ENCODE data around the gene IMMT. TPM values are rescaled to one million over a fixed set of nuclear protein-coding genes. Genes with fewer than 3 reads are reported as not detected.

IMMT gene
- total and polyA plus RNA-seq, 2 of the 8 experiments (the other 6 are each of a cell fraction or from before 2014, with no cell fraction given): 37.7 to 103 TPM

GRCh38 chr2:86202702-86203101 is 7.4 kb upstream of the IMMT start:
- Histone ChIP-seq H4K91ac (replicated peaks; ENCODE audit: insufficient read length, low read length) (no peak overlapping the region), H2AFZ (ENCODE audit: low read length) (no peak overlapping the region), H3K9ac (replicated peaks in 1 of 4; ENCODE audit: extremely low read depth in 1 of 4, low read depth in 3 of 4, low read length in 3 of 4) (no peak overlapping the region), H3K4ac (replicated peaks; ENCODE audit: insufficient read length, low read depth, low read length) (no peak overlapping the region), H3K56ac (replicated peaks; ENCODE audit: insufficient read length, low read depth, low read length) (no peak overlapping the region), H3K14ac (ENCODE audit: insufficient read length) (no peak overlapping the region), H4K8ac (ENCODE audit: extremely low read depth, insufficient read depth, low read length) (no peak overlapping the region), H3K23ac (ENCODE audit: insufficient read length) (no peak overlapping the region), H3K4me2 (ENCODE audit: insufficient read depth in 1 of 2, low read depth in 2 of 2, low read length in 2 of 2) (peak overlapping the region in 1 of 2 experiments; percentile 6; a peak in 3 of 4 replicates), H4K20me1 (replicated peaks in 1 of 2; ENCODE audit: control insufficient read depth in 1 of 2, insufficient read depth in 2 of 2, low read length in 2 of 2) (peaks cover 0 to 1% of the 10 kb centered on the region in 2 experiments), H2BK5ac (ENCODE audit: low read depth, low read length) (no peak overlapping the region), H3K4me3 (ENCODE audit: extremely low read depth in 1 of 4, insufficient read depth in 2 of 4, low read depth in 3 of 4, low read length in 4 of 4) (peak overlapping the region in 1 of 4 experiments; percentile 10; a peak in 1 of 8 replicates), H3K27me3 (replicated peaks in 1 of 4; ENCODE audit: control insufficient read depth in 3 of 4, extremely low read depth in 1 of 4, insufficient read depth in 3 of 4, low read length in 3 of 4) (no peaks in the 10 kb centered on the region), H3K27ac (ENCODE audit: low read depth, low read length) (no peak overlapping the region), H3K9me3 (ENCODE audit: insufficient read depth in 2 of 2, low read depth in 1 of 2, low read length in 1 of 2) (no peaks in the 10 kb centered on the region), H3K36me3 (ENCODE audit: control insufficient read depth in 2 of 4, insufficient read depth in 4 of 4, low read length in 3 of 4) (peaks cover 4 to 14% (median 7%) of the 10 kb centered on the region in 4 experiments; a peak in 7 of 8 replicates), H2AK5ac (ENCODE audit: low read depth, low read length) (no peak overlapping the region), H2BK120ac (replicated peaks; ENCODE audit: low read depth, low read length) (no peak overlapping the region), H3K4me1 (replicated peaks in 1 of 4; ENCODE audit: control insufficient read depth in 3 of 4, insufficient read depth in 4 of 4, low read length in 3 of 4) (peaks cover 0 to 6% (median 2%) of the 10 kb centered on the region in 4 experiments; a peak in 3 of 7 replicates), H3K23me2 (ENCODE audit: low read depth, low read length) (no peaks in the 10 kb centered on the region), H2BK15ac (ENCODE audit: low read length) (no peak overlapping the region), H2BK12ac (ENCODE audit: low read depth, low read length) (no peak overlapping the region), H2BK20ac (ENCODE audit: low read length) (no peak overlapping the region), H3K18ac (ENCODE audit: extremely low read depth, low read length) (no peak overlapping the region), H3K79me1 (ENCODE audit: low read depth, low read length) (peaks cover 5% of the 10 kb centered on the region), H4K5ac (ENCODE audit: insufficient read length, low read depth, low read length) (no peak overlapping the region), H3K79me2 (ENCODE audit: control insufficient read depth in 1 of 2, insufficient read depth in 2 of 2, low read length in 2 of 2) (peaks cover 0 to 45% of the 10 kb centered on the region in 2 experiments)
- TF ChIP-seq TAF7 (optimal IDR thresholded peaks at IDR 0.05; ENCODE audit: borderline replicate concordance, low read depth, low read length) (no peak), GABPA (IDR thresholded peaks at IDR 0.05; ENCODE audit: borderline replicate concordance, insufficient read depth, low read length) (no peak), SP2 (IDR thresholded peaks at IDR 0.05; ENCODE audit: low read length) (no peak), TCF12 (IDR thresholded peaks at IDR 0.05; ENCODE audit: low read depth, low read length) (no peak), CTBP2 (IDR thresholded peaks at IDR 0.05; ENCODE audit: borderline replicate concordance, insufficient read depth, insufficient read length, low read length) (no peak), BRCA1 (IDR thresholded peaks at IDR 0.05; ENCODE audit: low read depth, low read length) (no peak), MAX (IDR thresholded peaks at IDR 0.05) (no peak), CREB1 (IDR thresholded peaks at IDR 0.05) (no peak)
- CTCF ChIA-PET (ENCODE audit: partially characterized antibody): interaction anchor here (1.2 to 2.3 kb wide), 5 partner anchors 18 to 275 kb away, joined by 3 to 12 read pairs (median 4); no protein-coding TSS in a partner anchor
- FAIRE-seq (no peak), DNase-seq (ENCODE audit: low read depth in 1 of 2, low spot score in 2 of 2) (no peak)
- WGBS, 2 experiments (ENCODE audit: extremely low coverage in 1 of 2, insufficient coverage in 1 of 2, insufficient read length in 1 of 2, insufficient replicate concordance in 2 of 2, low coverage in 1 of 2, low lambda C conversion rate in 2 of 2, missing lambda C conversion rate in 1 of 2): 82% methylated on average over 9 of the region's 9 CpGs; no CpG with 5 or more reads in 1 of the 2 experiments
- POLR2A ChIA-PET (ENCODE audit: partially characterized antibody): interaction anchor here (0.5 to 0.7 kb wide), 2 partner anchors 665 to 722 kb away, joined by 3 read pairs; no protein-coding TSS in a partner anchor

Measured in H1 (cell line).